Stimulated activated CD4-positive, alpha-beta T cell treated with anti-CD3 and anti-CD28 coated beads, Interleukin-15, amount 100 ng/mL, for 48 hours (primary cell): ENCODE data around the gene ALG12.

Experiments
- DNase-seq, 2 donors: peaks; one replicate each; pipeline ENCODE4 v3.0.0-alpha.2; 2020; ENCODE audit warnings: low read depth in 2 of 2

The ALG12 gene

DNA sequence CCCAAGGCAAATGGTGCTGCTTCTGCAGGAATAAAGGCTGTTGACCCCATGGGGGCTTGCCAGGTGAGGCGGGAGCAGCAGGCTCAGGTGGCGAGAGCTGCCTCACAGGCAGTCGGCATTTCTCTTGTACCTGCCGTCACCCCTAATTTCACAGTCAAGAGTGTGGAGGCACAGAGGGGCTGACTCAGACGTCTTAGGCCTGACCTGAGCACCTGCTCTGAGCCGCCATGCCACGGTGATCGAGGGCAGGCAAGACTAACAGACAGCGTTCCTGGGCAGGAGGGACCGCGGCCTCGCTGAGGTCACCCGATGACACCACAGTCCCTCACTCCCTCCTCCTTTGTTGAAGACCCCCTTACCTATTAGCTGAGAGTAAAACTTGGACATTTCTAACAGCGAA is 5.2 kb downstream of the ALG12 start:
- no peak for DNase-seq

DNA sequence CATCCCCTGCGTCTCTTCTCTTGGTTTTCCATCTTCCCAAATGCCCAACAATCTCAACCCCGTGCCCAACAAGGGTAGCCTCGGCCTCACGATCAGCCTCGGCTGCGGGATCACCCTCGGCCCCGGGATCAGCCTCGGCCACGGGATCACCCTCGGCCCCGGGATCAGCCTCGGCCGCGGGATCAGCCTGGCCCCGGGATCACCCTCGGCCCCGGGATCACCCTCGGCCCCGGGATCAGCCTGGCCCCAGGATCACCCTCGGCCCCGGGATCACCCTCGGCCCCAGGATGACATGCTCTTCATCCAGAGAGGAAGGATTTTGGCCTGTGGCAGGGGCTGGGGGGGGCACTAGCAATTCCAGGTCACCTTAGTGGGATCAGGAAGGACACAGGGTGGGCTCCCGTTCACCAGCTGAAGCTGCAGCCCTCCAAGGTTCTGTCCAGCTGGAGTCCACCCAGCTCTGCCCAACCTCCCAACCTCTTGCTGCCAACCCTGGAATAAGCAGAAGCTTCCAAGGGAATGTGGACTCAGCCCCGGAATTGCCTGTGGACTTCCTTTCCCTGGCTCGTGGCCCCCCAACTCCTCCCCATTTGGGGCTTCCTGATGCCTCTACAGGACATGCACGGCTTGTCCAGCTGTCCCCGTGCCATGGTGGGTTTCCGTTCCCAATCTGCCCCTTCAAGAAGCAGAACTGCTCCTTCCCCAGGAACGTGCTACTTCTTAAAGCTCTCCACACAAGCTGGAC is 6.2 kb downstream of the ALG12 start:
- no peak for DNase-seq

DNA sequence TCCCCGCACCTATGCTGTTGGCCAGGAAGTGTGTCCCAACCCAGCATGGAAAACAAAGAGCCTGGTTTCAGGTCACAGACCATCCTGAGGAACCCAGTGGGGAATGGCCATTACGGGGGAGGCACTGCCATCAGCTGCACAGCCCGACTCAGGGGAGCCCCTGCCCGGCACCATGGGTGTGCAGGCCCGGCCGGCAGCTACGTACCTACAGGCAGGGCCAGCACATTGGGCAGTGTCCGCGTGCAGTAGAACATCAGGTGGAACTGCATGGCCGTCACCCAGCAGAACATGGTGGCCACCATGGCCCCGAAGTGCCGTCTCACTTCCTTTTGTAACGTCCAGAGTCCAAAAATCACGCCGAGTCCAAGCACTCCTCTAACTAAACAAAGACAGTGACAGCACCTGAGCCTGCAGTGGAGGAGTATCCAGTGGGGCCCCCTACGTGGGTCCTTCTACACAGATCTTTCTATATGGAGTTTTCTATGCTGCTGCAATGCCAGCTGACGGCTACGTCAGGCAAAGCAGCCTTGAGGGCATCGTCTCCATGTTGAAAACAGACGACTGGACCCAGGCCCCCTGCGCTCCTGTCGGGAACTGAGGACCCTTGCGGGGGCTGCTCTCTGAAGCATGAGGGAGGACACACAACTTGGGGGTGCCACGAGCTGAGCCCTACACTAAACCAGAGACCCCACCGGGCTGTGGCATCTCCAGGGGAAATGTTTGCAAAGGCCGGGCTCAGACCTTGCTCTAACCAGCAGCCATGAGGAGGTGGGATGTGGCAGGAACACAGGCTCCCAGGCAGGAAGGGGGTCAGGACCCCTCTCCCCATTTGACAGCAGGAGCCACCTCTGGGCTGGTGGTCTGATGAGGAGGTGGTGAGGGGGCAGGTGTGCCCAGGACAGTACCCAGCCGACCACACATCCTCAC is 7.7 kb downstream of the ALG12 start:
- no peak for DNase-seq

DNA sequence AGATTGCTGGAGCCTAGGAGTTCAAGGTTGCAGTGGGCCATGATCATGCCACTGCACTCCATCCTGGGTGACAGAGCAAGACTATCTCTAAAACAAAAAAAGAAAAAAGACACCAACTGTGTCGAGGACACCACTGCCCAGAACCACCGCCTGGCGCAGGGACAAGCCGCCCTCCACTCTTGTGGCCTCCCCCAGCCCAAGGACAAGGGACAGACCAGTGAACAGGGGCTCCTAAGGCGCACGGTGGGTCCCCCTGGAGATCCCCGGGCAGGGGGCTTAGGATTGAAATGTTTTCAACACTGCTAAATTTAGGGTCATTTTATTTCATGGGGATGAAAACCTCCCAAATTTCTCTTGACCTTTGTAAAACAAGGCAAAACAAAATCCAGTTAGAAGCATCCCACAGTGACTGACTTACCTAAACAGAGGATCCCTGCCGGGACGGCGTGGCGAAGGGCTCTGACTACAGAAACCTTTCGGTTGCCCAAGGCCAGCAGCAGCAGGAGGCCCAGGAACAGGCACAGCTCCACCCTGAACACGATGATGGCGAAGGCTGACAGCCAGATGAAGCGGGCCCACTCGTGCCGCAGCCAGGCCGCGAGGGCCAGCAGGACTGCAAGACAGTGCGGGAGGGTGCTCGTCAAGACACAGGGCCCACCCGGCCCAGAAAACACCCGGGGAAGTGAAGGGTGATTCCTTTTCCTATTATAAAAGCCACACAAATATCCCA is 8.6 kb downstream of the ALG12 start:
- DNase-seq: no peak

DNA sequence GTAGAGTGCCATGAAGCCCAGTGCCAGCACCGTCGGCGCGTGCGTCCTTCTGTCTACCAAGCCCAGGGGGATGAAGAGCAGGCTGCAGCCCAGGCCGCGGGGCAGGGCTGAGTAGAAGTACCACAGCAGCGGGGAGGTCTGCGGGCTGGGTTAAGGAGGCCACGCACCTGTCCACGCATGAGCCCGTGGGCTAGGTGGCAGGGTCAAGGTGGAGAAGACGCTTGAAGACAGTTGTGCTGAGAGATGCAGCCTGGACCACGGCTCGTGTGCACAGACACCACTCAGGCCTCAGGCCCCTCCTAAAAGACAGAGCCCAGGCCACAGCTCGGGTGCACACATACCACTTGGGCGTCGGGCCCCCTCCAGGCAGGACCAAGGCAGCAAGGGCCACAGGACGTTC is 10.4 kb downstream of the ALG12 start:
- DNase-seq: no peak

DNA sequence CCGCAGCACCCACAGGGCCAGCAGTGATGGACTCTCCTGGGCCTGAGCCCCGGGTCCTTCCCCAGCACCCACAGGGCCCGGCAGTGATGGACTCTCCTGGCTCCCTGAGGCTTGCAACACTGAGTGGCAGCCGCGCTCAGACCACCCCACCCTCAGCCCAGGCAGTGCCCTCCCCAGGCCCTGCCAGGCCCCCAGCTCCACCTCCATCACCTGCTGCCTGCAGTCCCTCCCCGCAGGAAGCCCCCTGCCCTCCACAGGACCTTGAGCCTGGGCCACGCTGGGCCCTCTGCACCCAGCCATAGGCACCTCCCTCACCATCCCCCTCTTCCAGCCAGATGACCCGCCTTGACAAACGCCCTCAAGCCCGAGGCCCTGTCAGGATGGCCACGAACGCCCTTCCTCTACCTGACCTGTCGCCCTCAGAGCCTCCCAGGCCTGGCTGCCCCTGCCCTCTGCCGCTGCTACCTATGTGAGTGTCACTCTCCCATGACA is 11.4 kb downstream of the ALG12 start:
- no peak for DNase-seq

- no peak for DNase-seq
These were observed 12.0 kb downstream of the ALG12 start for GRCh38 chr22:49906071-49906798.

DNA sequence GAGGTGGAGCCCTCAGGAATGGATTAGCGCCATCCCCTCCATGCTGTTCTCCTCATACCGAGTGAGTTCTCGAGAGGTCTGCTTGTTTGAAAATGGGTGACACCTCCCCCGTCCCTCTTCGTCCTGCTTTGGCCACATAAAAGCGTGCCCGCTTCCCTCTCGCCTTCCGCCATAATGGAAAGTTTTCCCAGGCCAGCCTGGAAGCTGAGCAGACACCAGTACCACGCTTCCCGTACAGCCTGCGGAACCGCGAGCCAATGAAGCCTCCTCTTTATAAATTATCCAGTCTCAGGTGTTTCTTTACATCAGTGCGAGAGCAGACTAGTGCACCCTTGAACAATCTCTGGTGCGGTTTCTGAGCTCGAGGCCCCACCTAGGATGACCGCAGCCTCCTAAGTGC is 12.8 kb downstream of the ALG12 start:
- DNase-seq: no peak

DNA sequence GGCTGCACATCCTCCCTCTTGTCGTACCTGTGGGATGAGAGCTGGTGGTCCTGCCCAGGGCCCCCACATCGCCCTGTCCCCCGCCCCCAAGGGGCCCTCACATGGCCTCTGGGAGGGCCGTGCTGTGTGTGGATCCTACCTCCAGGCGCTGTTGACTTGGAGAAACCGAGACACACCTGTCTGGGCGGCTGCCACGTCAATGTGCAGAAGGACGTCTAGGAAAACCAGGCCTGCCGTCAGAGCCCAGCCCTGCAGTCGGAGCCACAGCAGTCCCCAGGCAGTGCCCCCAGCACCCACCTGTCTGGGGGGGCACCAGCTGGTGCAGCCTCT is 14.2 kb downstream of the ALG12 start:
- no peak for DNase-seq

DNA sequence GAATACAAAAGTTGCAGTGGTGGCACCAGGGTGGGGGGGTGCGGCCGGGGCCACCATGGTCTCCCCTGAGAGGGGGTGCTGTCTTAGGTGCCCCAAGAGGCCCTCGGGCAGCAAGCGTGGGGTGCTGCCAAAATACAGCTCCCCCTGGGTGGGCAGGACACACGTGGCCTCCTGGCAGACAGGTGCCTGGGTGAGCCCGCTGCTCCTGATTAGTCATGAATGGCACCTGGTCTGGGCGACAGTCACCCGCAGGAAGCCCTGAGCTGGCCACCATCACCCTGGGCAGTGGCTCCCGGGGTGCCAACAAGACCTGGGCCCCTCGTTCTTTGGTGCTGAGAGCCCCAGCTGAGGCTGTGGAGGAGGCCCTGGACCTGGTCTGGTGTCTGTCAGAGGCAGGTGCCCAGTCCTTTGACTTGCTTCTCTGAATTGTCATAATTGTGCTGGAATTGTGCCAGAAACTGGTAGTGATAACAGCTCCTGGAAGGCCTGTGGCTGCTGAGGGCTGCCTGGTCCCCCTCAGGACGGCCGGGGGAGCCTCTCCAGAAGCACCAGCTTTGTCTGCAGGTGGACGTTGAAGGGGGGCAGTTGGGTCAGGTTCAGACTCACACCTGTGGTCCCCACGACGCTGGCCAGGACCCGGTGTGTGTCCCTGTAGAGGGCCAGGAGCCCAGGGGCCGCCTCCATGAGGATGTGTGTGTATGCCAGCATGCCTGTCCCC is 14.8 kb downstream of the ALG12 start:
- no peak for DNase-seq

DNA sequence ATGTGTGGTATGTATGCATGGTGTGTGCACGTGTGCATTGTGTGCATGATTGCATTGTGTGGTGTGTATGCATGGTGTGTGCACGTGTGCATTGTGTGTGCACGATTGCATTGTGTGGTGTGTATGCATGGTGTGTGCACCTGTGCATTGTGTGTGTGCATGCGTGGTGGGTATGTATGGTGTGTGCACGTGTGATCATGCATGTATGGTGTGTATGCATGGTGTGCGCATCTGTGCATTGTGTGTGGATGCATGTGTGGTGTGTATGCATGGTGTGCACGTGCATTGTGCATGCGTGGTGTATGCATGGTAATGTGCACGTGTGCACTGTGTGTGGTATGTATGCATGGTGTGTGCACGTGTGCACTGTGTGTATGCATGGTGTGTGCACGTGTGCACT is 16.8 kb downstream of the ALG12 start:
- no peak for DNase-seq

DNA sequence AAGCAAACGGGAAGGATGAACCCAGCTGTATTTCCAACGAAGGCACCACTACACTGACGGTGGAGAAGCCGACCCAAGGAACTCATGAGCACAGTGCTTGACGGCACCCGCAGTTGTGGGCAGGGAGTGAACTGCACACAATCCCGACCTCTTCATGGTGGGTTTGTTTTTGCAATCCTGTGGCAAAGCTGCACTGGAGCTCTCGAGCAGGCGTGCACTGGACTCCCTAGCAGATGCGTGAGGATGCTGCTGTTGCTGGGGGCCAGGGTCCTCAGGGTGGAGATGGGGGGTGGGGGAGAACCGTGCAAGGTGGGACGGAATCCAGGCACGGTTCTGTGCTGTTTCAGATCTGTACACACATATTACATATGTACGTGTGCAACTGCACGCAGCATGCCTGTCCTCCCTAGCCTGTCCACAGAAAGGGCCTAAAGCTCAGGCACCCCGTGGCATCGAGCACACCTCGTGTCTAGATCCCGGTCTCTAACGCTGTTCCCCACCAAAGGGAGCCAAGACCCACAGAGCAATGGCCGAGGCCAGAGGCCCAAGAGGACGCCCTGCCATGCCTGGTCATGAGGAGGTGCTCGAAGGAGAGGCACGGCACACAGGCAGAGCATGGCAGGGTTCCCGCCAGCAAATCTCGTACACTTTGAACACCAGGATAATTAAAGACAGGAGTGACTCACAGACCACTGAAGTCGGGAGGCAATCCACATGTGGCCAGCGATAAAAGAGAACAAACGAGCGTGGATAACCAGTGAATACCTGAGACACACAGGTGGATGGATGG is 17.6 kb downstream of the ALG12 start:
- no peak for DNase-seq

DNA sequence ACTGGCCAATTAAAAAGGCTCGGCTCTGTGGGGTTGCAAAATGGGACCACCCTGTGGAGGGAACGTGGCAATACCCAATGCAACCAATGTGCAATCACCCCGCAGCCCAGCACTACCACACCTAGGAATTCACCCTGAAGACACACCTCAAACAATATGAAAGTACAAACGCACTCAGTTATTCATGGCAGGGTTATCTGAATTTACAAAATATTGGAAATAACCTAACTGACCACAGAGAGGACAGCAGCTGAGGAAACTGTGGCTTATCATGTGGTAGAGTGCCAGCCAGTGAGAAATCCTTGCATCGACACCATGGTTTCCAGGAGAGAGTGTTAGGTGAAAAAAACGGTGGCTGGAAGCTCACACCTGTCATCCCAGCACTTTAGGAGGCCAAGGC is 18.7 kb downstream of the ALG12 start:
- DNase-seq: no peak

DNA sequence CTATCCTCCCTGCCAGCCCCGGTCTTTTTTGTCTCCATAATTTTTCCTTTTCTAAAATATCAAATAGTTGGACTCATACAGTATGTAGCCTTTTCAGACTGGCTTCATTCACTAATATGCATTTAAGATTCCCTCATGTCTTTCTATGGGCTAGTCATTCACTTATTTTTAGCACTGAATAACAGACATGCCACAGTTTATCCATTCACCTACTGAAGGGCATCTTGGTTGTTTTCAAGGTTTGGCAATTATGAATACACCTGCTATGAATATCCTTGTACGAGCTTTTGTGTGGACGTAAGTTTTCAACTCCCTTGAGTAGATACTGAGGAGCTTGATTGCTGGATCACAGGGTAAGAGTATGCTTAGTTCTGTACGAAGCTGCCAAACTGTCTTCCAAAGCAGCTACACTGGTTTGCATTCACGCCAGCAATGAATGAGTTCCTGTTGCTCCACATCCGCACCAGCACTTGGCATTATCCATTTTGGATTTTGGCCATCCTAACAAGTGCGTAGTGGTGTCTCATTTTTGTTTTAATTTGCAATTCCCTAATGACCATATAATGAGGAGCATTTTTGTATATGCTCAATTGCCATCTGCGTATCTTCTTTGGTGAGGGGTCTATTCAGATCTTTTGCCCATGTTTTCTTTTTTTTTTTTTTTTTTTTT is 21.1 kb downstream of the ALG12 start:
- DNase-seq: no peak

DNA sequence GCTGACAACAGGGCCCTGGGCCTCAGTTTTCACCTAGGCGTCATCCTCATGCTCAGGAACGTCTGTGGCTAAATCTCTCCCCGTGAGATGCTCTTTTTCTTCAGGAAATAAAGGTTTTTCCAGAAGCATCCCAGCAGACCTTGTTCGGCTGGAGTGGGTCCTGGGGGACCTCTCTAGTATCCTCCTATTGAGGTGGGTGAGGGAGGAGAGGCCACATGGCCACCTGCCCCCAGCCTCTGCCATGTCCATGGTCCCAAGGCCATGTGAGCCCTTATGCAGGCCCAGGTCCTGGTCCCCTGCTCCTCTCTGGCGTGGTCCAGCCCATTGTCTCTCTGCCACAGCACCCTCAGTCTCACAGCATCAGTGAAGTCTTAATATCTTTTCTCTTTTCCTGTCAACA is 22.0 kb downstream of the ALG12 start:
- DNase-seq: no peak

DNA sequence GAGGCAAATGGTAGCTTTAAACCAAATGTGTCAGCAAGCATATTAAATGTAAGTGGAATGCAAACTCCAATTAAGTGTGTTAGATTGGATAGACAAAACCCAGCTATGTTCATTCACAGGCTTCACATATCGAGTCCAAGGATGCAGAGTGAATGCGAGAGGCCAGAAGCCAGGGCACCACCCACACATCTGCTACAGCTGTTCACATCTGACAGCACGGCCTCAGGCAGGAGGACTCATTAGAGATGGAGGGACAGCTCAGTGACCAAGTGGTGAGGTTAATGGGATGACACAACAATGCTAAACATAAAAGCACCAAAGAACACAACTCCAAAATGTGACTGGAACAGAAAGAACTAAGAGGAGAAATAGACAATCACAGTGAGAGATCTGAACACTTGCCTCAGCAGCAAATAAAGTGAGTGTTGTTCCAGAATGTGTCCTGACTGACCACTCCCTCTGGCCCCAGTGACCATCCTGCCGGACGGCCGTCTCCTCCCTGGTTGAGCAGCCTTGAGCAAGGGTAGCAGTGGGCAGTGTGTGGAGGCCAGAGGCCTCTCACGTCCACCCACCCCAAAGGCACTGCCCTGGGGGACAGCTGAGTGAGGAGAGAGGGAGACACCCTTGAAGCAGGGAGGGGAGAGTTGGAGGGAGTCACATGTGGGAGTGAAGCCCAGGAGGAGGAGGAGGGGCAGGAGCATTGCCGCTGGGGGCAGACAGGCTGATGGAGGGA is 23.8 kb downstream of the ALG12 start:
- no peak for DNase-seq

GRCh38 chr22:49893025-49893424 is 25.2 kb downstream of the ALG12 start:
- no peak for DNase-seq

- no peak for DNase-seq
These were observed 25.9 kb downstream of the ALG12 start for GRCh38 chr22:49892226-49892899.
